NCI-H128 (cell line): ENCODE results near the gene PRR20B.
"Not testable (repeated sequence)": the region's sequence is repeated elsewhere in the genome, so short reads cannot be mapped to it uniquely, and the experiment has no call there.

ENCODE experiments used
- DNase-seq: peaks from one replicate; lab custom pipeline; 2025; ENCODE audit not compliant: unreplicated experiment; lab: John Stamatoyannopoulos, UW

PRR20B gene

GRCh38 chr13:57147188-57147587 is at the start of gene PRR20B:
Gene PRR20B (plus strand): TSS chr13:57147488. CDS start chr13:57147875, 387 bp downstream.
- DNase-seq, result not testable (repeated sequence)

- no peak for DNase-seq
Observed at GRCh38 chr13:57114945-57115344, 32.3 kb upstream of the PRR20B start.

GRCh38 chr13:57123681-57124080 is 23.6 kb upstream of the PRR20B start:
- DNase-seq, result no peak

- no peak for DNase-seq
Observed at GRCh38 chr13:57128909-57129308, 18.4 kb upstream of the PRR20B start.

- no peak for DNase-seq
Observed at GRCh38 chr13:57136093-57136492, 11.2 kb upstream of the PRR20B start.

- DNase-seq, result no peak
Observed at GRCh38 chr13:57137585-57137984, 9.7 kb upstream of the PRR20B start.

- DNase-seq, result no peak
Observed at GRCh38 chr13:57138988-57139387, 8.3 kb upstream of the PRR20B start.

- DNase-seq, result not testable (repeated sequence)
Observed at GRCh38 chr13:57139781-57140180, 7.5 kb upstream of the PRR20B start.

- not testable (repeated sequence) for DNase-seq
Observed at GRCh38 chr13:57140235-57140968, 6.9 kb upstream of the PRR20B start, which contains the start of gene PRR20A. Gene PRR20A (plus strand): TSS chr13:57140918. CDS start chr13:57141305, 387 bp downstream.

- not testable (repeated sequence) for DNase-seq
Observed at GRCh38 chr13:57148106-57148505, 818 bp downstream of the PRR20B start.

GRCh38 chr13:57153761-57154160 is 6.5 kb downstream of the PRR20B start, which contains the start of gene PRR20C:
Gene PRR20C (plus strand): TSS chr13:57154061. CDS start chr13:57154448, 387 bp downstream.
- not testable (repeated sequence) for DNase-seq

GRCh38 chr13:57160332-57160731 is 13.0 kb downstream of the PRR20B start, which contains the start of gene PRR20D:
Gene PRR20D (plus strand): TSS chr13:57160632. CDS start chr13:57161019, 387 bp downstream.
- not testable (repeated sequence) for DNase-seq

GRCh38 chr13:57166897-57167296 is 19.6 kb downstream of the PRR20B start, which contains the start of gene PRR20E:
Gene PRR20E (plus strand): TSS chr13:57167197. CDS start chr13:57167584, 387 bp downstream.
- DNase-seq, result not testable (repeated sequence)

- no peak for DNase-seq
Observed at GRCh38 chr13:57191667-57192066, 44.4 kb downstream of the PRR20B start.
